Prostate gland (tissue), 2 donors: ENCODE measurements around the gene PEAK1.

Source experiments
- POLR2A ChIP-seq: fragments of 450-650 bp; IDR thresholded peaks from one replicate; pipeline ENCODE4 v1.6.1; 2016; ENCODE audit warnings: antibody characterized with exemption, mild to moderate bottlenecking
- TF ChIP-seq, protein P1 (sequence below), 4 experiments: fragments of 200-600 bp in 2 of 4; fragments of 450-650 bp in 2 of 4; sonication (generic) in 2 of 4; IDR thresholded peaks; 1 replicate in 3 of 4; 2 replicates in 1 of 4; pipeline ENCODE4 v1.5.1; 2016 to 2019; ENCODE audit warnings: antibody characterized with exemption in 4 of 4, mild to moderate bottlenecking in 2 of 4, moderate library complexity in 2 of 4

DNA sequence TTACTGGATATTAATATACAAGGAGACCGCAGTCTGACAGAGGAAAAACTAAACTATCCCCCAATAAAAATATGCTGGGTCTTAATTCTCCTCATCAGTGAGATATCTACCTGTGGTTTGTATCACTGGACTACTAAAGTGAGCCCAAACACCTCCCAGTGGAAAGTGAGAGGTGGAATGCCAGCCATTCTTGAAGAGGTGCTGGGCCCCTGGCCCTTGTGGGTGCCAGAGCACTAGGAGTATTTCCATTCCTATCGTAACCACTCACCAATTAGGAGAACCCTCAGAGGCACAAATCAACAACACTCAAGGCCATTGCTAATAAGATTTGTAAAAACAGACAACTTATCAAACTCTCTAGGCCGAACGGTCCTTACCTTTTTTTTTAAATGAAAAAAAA lies 227.5 kb downstream of the PEAK1 start:
- TF ChIP-seq, protein P1, sequence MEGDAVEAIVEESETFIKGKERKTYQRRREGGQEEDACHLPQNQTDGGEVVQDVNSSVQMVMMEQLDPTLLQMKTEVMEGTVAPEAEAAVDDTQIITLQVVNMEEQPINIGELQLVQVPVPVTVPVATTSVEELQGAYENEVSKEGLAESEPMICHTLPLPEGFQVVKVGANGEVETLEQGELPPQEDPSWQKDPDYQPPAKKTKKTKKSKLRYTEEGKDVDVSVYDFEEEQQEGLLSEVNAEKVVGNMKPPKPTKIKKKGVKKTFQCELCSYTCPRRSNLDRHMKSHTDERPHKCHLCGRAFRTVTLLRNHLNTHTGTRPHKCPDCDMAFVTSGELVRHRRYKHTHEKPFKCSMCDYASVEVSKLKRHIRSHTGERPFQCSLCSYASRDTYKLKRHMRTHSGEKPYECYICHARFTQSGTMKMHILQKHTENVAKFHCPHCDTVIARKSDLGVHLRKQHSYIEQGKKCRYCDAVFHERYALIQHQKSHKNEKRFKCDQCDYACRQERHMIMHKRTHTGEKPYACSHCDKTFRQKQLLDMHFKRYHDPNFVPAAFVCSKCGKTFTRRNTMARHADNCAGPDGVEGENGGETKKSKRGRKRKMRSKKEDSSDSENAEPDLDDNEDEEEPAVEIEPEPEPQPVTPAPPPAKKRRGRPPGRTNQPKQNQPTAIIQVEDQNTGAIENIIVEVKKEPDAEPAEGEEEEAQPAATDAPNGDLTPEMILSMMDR (IDR thresholded peaks at IDR 0.05) = no peak
- no peak for TF ChIP-seq POLR2A
